Neuron (in vitro differentiated cells): ENCODE measurements around the gene SLAMF1.
"Not testable (repeated sequence)": the region's sequence is repeated elsewhere in the genome, so short reads cannot be mapped to it uniquely, and the experiment has no call there.

Experiments
- H2AFZ ChIP-seq: one replicate; pipeline ENCODE4 v1.6.1; 2013; ENCODE audit warnings: low read depth, mild to moderate bottlenecking, inconsistent platforms, low read length, moderate library complexity
- H3K27me3 ChIP-seq: one replicate; pipeline ENCODE4 v1.6.1; 2013; ENCODE audit warnings: low read length; ENCODE audit not compliant: insufficient read depth
- H3K36me3 ChIP-seq: one replicate; pipeline ENCODE4 v1.6.1; 2013; ENCODE audit warnings: low read length; ENCODE audit not compliant: insufficient read depth
- H3K4me1 ChIP-seq: one replicate; pipeline ENCODE4 v1.6.1; 2013; ENCODE audit warnings: low read length; ENCODE audit not compliant: insufficient read depth
- H3K4me3 ChIP-seq: 2 replicates; pipeline ENCODE4 v1.5.1; 2013; ENCODE audit warnings: mild to moderate bottlenecking, low read length, moderate library complexity
- H3K9me3 ChIP-seq: one replicate; pipeline ENCODE4 v1.6.1; 2013; ENCODE audit warnings: low read length

SLAMF1 gene

DNA sequence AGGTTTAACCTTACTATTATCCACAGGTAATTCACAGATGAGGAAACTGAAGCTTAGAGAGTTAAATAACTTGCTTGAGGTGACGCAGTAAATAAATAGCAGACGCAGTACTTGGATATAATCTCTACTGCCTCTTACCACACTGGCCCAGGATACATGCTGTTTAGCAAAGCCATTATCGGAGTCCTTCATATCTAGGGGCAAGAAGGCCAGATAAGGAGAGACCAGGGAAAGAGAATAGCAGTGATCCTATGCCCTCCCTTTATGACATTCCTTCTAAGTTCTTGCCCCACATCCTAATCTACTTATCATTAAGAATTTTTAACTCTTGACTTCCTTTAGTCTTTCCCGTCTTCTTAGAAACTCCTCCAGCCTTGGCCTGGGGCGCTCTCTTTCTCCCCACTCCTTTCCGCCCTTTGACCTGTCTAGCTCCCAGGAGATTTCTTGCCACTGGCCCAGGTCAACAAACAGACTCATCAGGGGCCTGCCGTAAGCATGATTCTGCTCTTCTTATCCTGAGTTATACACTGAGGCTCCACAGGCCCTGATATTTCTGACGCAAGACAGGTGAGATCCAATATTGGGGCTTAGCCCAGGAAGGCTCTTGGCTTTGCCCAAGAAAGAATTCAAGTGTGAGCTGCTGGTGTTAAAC, 11.4 kb upstream of the SLAMF1 start:
- no peak overlapping the region for H3K4me3 ChIP-seq
- no peaks in the 10 kb centered on the region for H3K4me1 ChIP-seq
- no peak overlapping the region for H2AFZ ChIP-seq
- no peaks in the 10 kb centered on the region for H3K27me3 ChIP-seq
- no peaks in the 10 kb centered on the region for H3K9me3 ChIP-seq
- no peaks in the 10 kb centered on the region for H3K36me3 ChIP-seq

DNA sequence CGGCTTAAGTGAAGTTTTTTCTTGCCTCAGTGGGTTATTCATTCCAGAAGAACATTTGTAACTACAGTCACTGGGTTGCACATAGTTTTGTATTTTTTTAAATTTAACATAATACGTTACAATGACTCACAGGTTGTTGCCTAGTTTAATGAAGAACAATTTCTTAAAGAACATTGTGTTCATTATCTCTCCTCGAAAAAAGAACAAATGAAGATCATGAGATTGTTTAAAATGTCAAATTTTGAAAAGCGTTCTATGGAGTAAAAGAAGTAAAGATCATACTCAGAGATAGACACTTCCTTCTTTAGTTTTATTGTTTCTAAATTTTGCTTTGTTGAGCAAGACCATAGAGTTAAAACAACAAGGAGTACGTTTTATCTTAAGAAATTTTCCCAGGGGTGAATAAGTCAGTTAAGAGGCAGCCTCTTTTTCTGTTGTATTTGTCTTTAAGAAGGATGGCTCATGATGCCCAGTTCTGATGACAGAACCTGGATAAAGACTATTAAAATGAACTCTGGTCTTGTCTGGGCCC, 10.5 kb upstream of the SLAMF1 start:
- Histone ChIP-seq H3K36me3 (no peaks in the 10 kb centered on the region), H3K9me3 (no peaks in the 10 kb centered on the region), H2AFZ (no peak overlapping the region)

DNA sequence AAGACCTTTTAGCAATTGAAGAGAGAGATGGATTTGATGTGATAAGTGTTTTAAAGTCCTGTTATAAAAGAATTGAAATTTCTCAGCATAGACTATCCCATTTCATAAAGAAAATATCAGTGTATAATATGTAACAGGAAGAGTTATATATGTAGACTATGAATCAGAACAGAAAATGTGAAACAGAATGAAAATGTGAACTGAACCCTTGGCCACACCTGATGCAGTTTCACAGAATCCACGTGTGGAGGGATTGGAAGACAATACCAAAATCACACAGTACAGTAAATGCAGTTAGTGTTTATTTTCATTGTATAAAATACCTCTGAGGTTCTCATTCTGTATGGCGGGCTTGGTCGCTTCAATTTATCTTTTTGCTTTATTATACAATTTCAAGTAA, 9.9 kb upstream of the SLAMF1 start:
- no peak overlapping the region for H2AFZ ChIP-seq
- H3K4me1 ChIP-seq = no peaks in the 10 kb centered on the region
- H3K9me3 ChIP-seq = no peaks in the 10 kb centered on the region
- no peak overlapping the region for H3K4me3 ChIP-seq
- H3K36me3 ChIP-seq = no peaks in the 10 kb centered on the region
- H3K27me3 ChIP-seq = no peaks in the 10 kb centered on the region

More for the DNA sequence above, 10.5 kb upstream of the SLAMF1 start:
- Histone ChIP-seq H3K4me1 (no peaks in the 10 kb centered on the region), H3K27me3 (no peaks in the 10 kb centered on the region), H3K4me3 (no peak overlapping the region)

DNA sequence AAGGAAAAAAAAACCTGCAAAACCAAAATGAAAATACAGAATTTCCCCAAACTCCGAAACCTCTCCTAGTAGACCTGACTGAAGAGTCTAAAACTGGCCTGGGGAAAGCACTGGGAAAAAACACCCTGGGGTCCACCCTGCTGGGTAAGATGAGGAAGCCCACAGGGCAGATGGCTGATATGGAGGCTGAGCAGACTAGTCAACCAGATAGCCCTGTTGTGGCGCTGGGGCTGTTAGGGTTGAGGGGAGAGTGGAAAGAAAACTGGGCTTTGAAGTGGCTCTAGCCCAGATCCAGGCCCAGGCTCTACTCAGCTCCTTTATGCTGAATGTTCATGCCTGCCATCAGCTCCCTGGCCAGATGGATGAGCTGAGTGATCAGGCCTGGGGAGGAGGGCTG, 6.8 kb upstream of the SLAMF1 start:
- no peaks in the 10 kb centered on the region for H3K27me3 ChIP-seq
- no peak overlapping the region for H2AFZ ChIP-seq
- H3K4me1 ChIP-seq = no peaks in the 10 kb centered on the region
- H3K4me3 ChIP-seq = no peak overlapping the region
- H3K36me3 ChIP-seq = no peaks in the 10 kb centered on the region
- no peaks in the 10 kb centered on the region for H3K9me3 ChIP-seq

DNA sequence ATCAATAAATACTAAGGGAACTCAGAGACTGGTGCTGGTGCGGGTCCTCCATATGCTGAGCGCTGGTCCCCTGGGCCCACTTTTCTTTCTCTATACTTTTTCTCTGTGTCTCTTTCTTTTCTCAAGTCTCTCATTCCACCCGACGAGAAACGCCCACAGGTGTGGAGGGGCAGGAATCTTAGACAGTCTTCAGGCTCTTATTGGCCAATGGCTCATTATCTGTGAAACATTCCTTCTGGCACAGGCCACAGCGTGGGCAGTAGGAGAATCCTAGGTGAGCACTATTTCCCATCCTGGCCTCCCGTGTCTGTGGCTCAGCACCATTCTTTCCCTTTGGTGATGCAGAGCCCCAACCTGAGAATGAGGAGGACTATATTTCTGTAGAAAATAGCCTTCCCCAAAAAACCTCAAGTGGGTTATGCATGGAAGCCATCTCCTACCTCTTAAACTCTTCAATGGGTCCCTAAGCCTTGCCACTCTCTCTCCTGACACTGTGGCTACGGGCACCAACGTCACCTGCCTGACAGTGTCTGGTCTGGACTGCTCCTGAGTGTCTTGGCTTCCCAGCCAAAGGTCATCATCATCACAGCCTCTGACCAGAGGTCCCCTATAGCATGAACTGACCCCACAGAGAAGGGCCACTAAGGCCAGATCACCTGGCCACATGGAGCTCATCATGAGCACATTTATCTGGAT, 6.2 kb upstream of the SLAMF1 start:
- Histone ChIP-seq H3K9me3 (no peaks in the 10 kb centered on the region), H3K4me3 (no peak overlapping the region), H3K36me3 (no peaks in the 10 kb centered on the region), H2AFZ (no peak overlapping the region), H3K27me3 (no peaks in the 10 kb centered on the region), H3K4me1 (no peaks in the 10 kb centered on the region)

DNA sequence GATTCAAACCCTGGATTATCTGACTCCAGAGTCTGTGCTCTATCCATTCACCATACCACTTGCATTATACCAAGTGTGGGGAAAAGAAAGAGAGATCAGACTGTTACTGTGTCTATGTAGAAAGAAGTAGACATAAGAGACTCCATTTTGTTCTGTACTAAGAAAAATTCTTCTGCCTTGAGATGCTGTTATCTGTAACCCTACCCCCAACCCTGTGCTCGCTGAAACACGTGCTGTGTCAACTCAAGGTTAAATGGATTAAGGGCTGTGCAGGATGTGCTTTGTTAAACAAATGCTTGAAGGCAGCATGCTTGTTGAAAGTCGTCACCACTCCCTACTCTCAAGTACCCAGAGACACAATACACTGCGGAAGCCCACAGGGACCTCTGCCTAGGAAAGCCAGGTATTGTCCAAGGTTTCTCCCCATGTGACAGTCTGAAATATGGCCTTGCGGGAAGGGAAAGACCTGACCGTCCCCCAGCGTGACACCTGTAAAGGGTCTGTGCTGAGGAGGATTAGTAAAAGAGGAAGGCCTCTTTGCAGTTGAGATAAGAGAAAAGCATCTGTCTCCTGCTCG, 5.3 kb upstream of the SLAMF1 start:
- H2AFZ ChIP-seq, H3K4me3 ChIP-seq, H3K36me3 ChIP-seq, H3K4me1 ChIP-seq, H3K27me3 ChIP-seq, H3K9me3 ChIP-seq: not testable (repeated sequence)

DNA sequence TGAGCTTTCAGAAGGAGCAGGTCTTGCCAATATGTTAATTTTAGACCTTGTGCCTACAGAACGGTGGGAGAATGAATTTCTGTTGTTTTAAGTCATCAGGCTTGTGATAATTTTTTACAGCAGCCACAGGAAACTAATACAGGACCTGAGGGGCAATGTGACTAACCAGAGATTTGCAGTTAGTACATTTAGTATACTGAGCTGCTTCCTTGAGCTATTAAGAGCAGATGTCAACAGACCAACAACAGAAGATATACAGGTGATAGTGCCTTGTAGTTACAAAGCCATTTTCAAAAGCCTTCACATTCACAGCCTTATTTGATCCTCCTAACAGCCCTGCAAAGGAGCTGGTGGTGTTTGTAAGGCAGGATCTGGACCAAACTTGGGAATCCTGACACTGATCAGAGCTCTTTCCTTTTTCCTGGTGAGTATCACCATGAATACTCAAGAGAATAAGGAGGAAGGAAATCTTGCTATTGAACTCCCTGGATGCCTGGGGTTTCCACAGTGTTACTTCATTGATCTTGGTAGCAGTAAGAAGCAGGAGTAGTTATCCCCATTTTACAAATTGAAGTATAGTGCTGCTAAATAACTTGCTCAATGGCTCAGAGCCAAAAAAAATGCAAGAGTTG, 4.7 kb upstream of the SLAMF1 start:
- H3K9me3 ChIP-seq = no peaks in the 10 kb centered on the region
- H3K4me3 ChIP-seq = no peak overlapping the region
- peaks cover 2% of the 10 kb centered on the region for H3K27me3 ChIP-seq
- H3K4me1 ChIP-seq = no peaks in the 10 kb centered on the region
- no peak overlapping the region for H2AFZ ChIP-seq
- no peaks in the 10 kb centered on the region for H3K36me3 ChIP-seq

DNA sequence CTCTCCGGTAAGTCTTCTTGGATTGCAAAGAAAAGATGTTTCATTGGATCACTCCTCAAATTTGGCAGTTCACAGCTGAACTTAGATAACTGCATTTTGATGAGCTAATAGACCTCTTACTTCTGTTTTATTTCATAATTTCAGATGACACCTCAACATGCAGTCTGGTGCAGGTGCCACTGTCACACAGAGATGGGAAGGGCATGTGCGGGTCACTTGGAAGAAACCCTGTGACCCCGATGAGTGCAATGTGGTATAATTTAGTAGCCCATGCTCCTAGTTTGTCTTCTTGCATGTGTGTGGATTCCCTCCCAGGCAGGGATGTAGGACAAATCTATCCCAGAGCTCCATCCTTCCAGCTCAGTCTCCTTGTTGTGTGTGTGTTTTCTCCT, 481 bp upstream of the SLAMF1 start:
- peaks cover 2% of the 10 kb centered on the region for H3K27me3 ChIP-seq
- H3K4me3 ChIP-seq = no peak overlapping the region
- H3K4me1 ChIP-seq = no peaks in the 10 kb centered on the region
- H3K9me3 ChIP-seq = no peaks in the 10 kb centered on the region
- H2AFZ ChIP-seq = no peak overlapping the region
- H3K36me3 ChIP-seq = no peaks in the 10 kb centered on the region

DNA sequence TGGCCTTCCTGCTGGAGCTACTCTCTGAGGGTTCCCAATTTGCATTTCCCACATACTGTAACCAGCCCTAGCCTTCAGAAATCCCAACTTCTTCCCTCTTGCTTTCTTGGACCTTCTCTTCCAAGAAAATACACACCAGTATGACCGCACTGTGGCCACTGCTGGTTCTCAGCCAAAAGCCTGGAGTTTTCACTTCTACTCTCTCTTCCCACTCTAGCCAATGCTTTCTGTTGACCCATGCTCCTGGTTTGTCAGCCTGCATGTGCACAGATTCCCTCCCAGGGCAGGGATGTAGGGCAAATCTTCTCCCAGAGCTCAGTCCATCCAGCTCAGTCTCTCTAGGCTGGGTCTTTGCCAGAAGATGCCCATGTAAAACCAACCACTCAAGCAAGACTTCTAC, 664 bp downstream of the SLAMF1 start:
- no peaks in the 10 kb centered on the region for H3K4me1 ChIP-seq
- no peaks in the 10 kb centered on the region for H3K9me3 ChIP-seq
- H2AFZ ChIP-seq = no peak overlapping the region
- H3K4me3 ChIP-seq = no peak overlapping the region
- no peaks in the 10 kb centered on the region for H3K36me3 ChIP-seq
- H3K27me3 ChIP-seq = peaks cover 2% of the 10 kb centered on the region

DNA sequence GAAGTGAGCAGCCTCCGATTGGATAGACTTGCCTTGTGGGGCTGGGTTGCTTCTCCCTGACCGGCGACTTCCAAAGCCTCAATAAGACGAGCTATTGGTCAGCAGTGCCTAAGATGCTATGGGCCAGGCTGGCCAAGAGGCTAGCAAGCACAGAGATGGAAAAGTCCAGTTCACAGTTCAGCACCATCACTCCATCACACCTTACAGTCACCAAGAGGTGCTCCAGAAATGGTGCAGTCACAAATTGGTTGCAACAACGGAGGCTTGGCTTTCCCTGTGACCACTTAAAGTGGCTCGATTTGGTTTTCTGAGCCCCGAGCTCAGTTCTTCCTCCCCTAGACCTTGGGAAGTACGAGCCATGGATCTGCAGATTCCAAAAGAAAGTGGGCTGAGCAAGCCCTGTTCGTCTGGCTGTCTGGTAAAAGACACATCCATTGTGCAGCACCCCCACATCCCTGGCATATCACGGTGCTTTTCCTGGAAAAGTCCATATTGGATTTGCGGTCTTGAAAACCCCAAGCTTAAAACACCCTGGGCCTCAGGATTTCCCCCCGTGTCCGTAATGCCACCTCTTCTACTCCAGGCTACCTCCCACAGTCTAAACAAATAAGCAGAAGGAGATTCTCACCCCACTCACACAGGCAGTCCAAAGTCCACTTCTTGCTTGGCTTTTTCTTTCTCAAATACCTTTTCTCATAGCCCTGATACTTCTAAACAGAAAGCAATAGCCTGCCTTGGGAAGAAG, 1.3 kb downstream of the SLAMF1 start:
- Histone ChIP-seq H3K9me3 (no peaks in the 10 kb centered on the region), H3K36me3 (no peaks in the 10 kb centered on the region), H3K4me3 (no peak overlapping the region), H2AFZ (no peak overlapping the region), H3K4me1 (no peaks in the 10 kb centered on the region), H3K27me3 (peaks cover 2% of the 10 kb centered on the region)

DNA sequence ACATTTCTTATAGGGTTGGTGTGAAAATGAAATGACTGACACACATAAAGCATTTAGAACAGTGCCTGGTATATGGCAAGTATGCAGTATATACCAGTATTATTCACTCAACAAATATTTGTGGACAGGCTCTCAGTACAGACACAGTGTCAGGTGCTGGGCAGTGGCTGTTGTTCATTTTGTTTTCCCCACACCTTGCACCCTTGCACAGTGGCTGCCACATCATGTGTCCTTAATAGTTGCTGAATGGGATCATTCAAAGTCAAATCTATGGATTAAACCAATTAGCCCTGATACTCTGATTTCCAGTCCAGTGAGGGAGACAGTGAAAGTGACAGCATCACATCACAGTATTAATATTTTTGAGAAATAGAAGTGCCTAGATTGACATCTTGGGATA, 2.4 kb downstream of the SLAMF1 start:
- H2AFZ ChIP-seq = no peak overlapping the region
- peaks cover 2% of the 10 kb centered on the region for H3K27me3 ChIP-seq
- no peaks in the 10 kb centered on the region for H3K9me3 ChIP-seq
- no peaks in the 10 kb centered on the region for H3K4me1 ChIP-seq
- no peaks in the 10 kb centered on the region for H3K36me3 ChIP-seq
- H3K4me3 ChIP-seq = no peak overlapping the region

DNA sequence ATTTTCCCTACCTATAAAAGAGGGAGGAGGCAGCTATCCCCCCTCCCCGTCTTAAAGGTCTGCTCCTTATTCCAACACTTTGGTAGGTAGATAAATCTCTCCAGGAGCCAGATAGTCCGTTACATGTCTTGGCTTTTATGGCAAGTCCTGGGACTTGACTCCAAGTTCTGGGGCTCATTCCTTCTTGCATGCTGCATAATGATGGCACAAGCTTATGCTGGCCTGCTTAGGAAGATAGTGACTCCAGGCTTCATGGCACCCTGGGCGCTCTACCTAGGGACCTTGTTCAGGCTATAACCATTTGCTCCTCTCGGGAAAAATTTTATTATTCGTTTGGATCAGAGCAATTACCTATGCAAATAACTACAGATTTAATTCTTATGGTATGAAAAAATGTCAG, 3.7 kb downstream of the SLAMF1 start:
- Histone ChIP-seq H3K4me3 (no peak overlapping the region), H3K27me3 (peaks cover 2% of the 10 kb centered on the region), H3K9me3 (no peaks in the 10 kb centered on the region), H3K4me1 (no peaks in the 10 kb centered on the region), H3K36me3 (no peaks in the 10 kb centered on the region), H2AFZ (no peak overlapping the region)

DNA sequence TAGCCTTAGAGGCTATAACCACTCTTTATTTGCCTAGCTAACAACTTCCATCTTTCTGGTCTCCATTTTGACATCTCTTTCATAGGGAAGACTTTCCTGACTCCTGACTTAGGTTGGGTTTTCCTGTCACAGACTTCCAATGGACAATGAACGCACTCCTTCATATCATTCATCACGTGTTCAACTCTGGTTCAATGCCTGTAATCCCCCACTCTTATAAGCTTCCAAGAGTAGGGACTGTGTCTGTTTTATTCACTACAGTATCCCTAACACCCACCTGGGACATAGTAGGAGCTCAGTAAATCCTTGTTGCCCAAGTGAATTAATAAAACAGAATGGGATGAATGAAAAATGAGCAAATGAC, 4.6 kb downstream of the SLAMF1 start:
- Histone ChIP-seq H3K36me3 (no peaks in the 10 kb centered on the region), H3K9me3 (no peaks in the 10 kb centered on the region), H3K4me3 (no peak overlapping the region), H2AFZ (no peak overlapping the region), H3K4me1 (no peaks in the 10 kb centered on the region), H3K27me3 (no peaks in the 10 kb centered on the region)
